A549 (cell line): ENCODE measurements around the gene CDC42BPB.

ENCODE experiments used
- CEBPB ChIP-seq, 2 experiments: fragments of >200 bp in 1 of 2; sonication (Bioruptor Twin) in 1 of 2; formaldehyde crosslinking in 1 of 2; IDR thresholded peaks; 2 replicates each; pipeline ENCODE4 v1.6.1; 2012 to 2016
- CHD4 ChIP-seq: fragments of 200-600 bp; sonication (generic); IDR thresholded peaks from 2 replicates; pipeline ENCODE4 v1.6.1; 2016; ENCODE audit warnings: antibody characterized with exemption, mild to moderate bottlenecking, borderline replicate concordance
- MYC ChIP-seq: IDR thresholded peaks from 2 replicates; pipeline ENCODE4 v1.6.1; 2012; ENCODE audit warnings: mild to moderate bottlenecking, inconsistent platforms, low read length, improper control_type of control experiment, borderline replicate concordance
- NPAS2 ChIP-seq: fragments of 250-450 bp; sonication (Bioruptor Pico); IDR thresholded peaks from 2 replicates; pipeline ENCODE4 v1.8.0; 2022; ENCODE audit warnings: mild to moderate bottlenecking, moderate library complexity, borderline replicate concordance
- NR3C1 ChIP-seq: fragments of >200 bp; sonication (Bioruptor Twin); formaldehyde crosslinking; IDR thresholded peaks from 3 replicates; pipeline ENCODE4 v1.6.1; 2017
- POLR2A ChIP-seq: IDR thresholded peaks from 2 replicates; pipeline ENCODE4 v1.6.1; 2012; ENCODE audit warnings: mild to moderate bottlenecking, low read length
- RAD21 ChIP-seq, 2 experiments: fragments of >200 bp in 1 of 2; sonication (Bioruptor Twin) in 1 of 2; formaldehyde crosslinking in 1 of 2; IDR thresholded peaks in 1 of 2; conservative IDR thresholded peaks in 1 of 2; 2 replicates in 1 of 2; 3 replicates in 1 of 2; pipeline ENCODE4 v1.6.1; 2012 to 2018; ENCODE audit warnings: inconsistent platforms in 1 of 2
- ZNF302 ChIP-seq: fragments of 250-450 bp; sonication (Bioruptor Pico); IDR thresholded peaks from 2 replicates; pipeline ENCODE4 v1.9.0; 2021; ENCODE audit warnings: inconsistent platforms, mild to moderate bottlenecking, moderate library complexity
- TF ChIP-seq, protein P1 (sequence below): IDR thresholded peaks from 2 replicates; pipeline ENCODE4 v1.6.1; 2012
- TF ChIP-seq, protein P2 (sequence below): fragments of >200 bp; sonication (Bioruptor Twin); formaldehyde crosslinking; IDR thresholded peaks from 3 replicates; pipeline ENCODE4 v1.5.1; 2016
- TF ChIP-seq, protein P3 (sequence below): IDR thresholded peaks from 2 replicates; pipeline ENCODE4 v1.6.1; 2012

DNA sequence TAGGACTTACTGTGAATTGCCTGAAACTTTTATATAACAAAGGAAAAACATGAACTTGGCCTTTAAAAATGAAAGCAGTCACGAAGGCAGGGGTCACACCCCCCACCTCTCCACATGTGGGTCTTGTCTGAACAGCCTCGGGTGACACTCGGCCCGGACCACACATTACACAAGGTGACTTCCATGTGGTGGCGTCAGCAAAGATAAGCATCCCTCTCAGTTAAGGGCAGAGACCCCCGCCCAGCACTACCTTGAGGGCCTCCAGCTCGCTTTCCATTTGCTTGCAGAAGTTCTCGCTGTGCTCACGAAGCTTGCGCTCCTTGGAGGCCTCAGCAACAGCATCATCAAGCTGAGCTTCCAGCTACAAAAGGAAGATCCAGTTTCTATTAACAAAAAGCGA lies 87.4 kb downstream of the CDC42BPB start:
- TF ChIP-seq, protein P1, sequence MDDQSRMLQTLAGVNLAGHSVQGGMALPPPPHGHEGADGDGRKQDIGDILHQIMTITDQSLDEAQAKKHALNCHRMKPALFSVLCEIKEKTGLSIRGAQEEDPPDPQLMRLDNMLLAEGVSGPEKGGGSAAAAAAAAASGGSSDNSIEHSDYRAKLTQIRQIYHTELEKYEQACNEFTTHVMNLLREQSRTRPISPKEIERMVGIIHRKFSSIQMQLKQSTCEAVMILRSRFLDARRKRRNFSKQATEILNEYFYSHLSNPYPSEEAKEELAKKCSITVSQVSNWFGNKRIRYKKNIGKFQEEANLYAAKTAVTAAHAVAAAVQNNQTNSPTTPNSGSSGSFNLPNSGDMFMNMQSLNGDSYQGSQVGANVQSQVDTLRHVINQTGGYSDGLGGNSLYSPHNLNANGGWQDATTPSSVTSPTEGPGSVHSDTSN, result no peak
- TF ChIP-seq ZNF302 (CRISPR knock-in tag) (no peak), POLR2A (no peak), NR3C1 (no peak), NPAS2 (CRISPR knock-in tag) (no peak), CEBPB (IDR thresholded peaks at IDR 0.05) (no peak), MYC (no peak), RAD21 (conservative IDR thresholded peaks at IDR 0.05 in 1 of 2, IDR thresholded peaks at IDR 0.05 in 1 of 2) (no peak), CHD4 (no peak)
- TF ChIP-seq, protein P2, sequence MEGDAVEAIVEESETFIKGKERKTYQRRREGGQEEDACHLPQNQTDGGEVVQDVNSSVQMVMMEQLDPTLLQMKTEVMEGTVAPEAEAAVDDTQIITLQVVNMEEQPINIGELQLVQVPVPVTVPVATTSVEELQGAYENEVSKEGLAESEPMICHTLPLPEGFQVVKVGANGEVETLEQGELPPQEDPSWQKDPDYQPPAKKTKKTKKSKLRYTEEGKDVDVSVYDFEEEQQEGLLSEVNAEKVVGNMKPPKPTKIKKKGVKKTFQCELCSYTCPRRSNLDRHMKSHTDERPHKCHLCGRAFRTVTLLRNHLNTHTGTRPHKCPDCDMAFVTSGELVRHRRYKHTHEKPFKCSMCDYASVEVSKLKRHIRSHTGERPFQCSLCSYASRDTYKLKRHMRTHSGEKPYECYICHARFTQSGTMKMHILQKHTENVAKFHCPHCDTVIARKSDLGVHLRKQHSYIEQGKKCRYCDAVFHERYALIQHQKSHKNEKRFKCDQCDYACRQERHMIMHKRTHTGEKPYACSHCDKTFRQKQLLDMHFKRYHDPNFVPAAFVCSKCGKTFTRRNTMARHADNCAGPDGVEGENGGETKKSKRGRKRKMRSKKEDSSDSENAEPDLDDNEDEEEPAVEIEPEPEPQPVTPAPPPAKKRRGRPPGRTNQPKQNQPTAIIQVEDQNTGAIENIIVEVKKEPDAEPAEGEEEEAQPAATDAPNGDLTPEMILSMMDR, result no peak
- TF ChIP-seq, protein P3, sequence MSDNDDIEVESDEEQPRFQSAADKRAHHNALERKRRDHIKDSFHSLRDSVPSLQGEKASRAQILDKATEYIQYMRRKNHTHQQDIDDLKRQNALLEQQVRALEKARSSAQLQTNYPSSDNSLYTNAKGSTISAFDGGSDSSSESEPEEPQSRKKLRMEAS, result no peak
